Panc1 (cell line): ENCODE data around the gene SEBOX. TPM values are rescaled to one million over a fixed set of nuclear protein-coding genes. Genes with fewer than 3 reads are reported as not detected.

Experiments used
- ATAC-seq: fragments of 200-7000 bp; cut with Tn5 transposase; 2 replicates; pipeline ENCODE4 v1.9.1; 2020; ENCODE audit warnings: mild to moderate bottlenecking, moderate library complexity
- BruUV-seq: library from RNA; stranded (reverse); fragments of 400-500 nt; replicated peaks from 2 replicates; lab custom pipeline; 2021; lab: Mats Ljungman, UMichigan
- CTCF ChIA-PET: fragments of 300-600 bp; sonication (Branson Sonifier 250); formaldehyde crosslinking; loops from one replicate; lab custom pipeline; 2022; ENCODE audit warnings: antibody characterized with exemption; lab: Charles Lee
- POLR2A ChIA-PET: fragments of 300-600 bp; sonication (Branson Sonifier 250); formaldehyde crosslinking; loops from one replicate; lab custom pipeline; 2022; ENCODE audit warnings: antibody characterized with exemption; lab: Charles Lee
- DNase-seq: peaks from one replicate; pipeline ENCODE4 v3.0.0-alpha.2; 2010; ENCODE audit warnings: low read depth, low spot score
- H3K27ac ChIP-seq: 2 replicates; pipeline ENCODE4 v1.5.1; 2011; ENCODE audit warnings: mild to moderate bottlenecking, low read length, inconsistent platforms
- H3K27me3 ChIP-seq: fragments of 200-500 bp; sonication (Bioruptor generic); 2 replicates; pipeline ENCODE4 v1.6.0; 2014; ENCODE audit warnings: low read length, inconsistent platforms; ENCODE audit not compliant: control insufficient read depth, insufficient read depth
- H3K36me3 ChIP-seq: fragments of 200-500 bp; sonication (Bioruptor generic); 2 replicates; pipeline ENCODE4 v1.5.1; 2014; ENCODE audit warnings: inconsistent platforms, mild to moderate bottlenecking, low read length, moderate library complexity; ENCODE audit not compliant: control insufficient read depth, insufficient read depth
- H3K4me1 ChIP-seq: 2 replicates; pipeline ENCODE4 v1.5.1; 2011; ENCODE audit warnings: inconsistent platforms, mild to moderate bottlenecking, low read length, moderate library complexity; ENCODE audit not compliant: control insufficient read depth, insufficient read depth
- H3K4me3 ChIP-seq, 2 experiments: 2 replicates each; pipeline ENCODE4 v1.5.1; 2011 to 2012; ENCODE audit warnings: low read depth in 2 of 2, low read length in 2 of 2, mild to moderate bottlenecking in 2 of 2, inconsistent platforms in 1 of 2, moderate library complexity in 1 of 2
- H3K9me3 ChIP-seq: fragments of 200-500 bp; sonication (Bioruptor generic); 2 replicates; pipeline ENCODE4 v1.5.1; 2014; ENCODE audit warnings: low read depth, mild to moderate bottlenecking, inconsistent platforms, low read length, moderate library complexity; ENCODE audit not compliant: control insufficient read depth, insufficient read depth
- CTCF ChIP-seq: fragments of 450-650 bp; IDR thresholded peaks from 2 replicates; pipeline ENCODE4 v1.5.1; 2017; ENCODE audit warnings: mild to moderate bottlenecking
- POLR2AphosphoS5 ChIP-seq: IDR thresholded peaks from 2 replicates; pipeline ENCODE4 v1.6.1; 2012; ENCODE audit warnings: mild to moderate bottlenecking, low read depth, low read length, moderate library complexity
- REST ChIP-seq, 2 experiments: IDR thresholded peaks; 2 replicates each; pipeline ENCODE4 v1.6.1; 2011 to 2012; ENCODE audit warnings: low read depth in 2 of 2, control low read depth in 1 of 2, low read length in 1 of 2, mild to moderate bottlenecking in 1 of 2, moderate library complexity in 1 of 2; ENCODE audit not compliant: insufficient read depth in 1 of 2
- SIN3A ChIP-seq: IDR thresholded peaks from 2 replicates; pipeline ENCODE4 v1.6.1; 2012; ENCODE audit warnings: low read depth, mild to moderate bottlenecking, low read length, moderate library complexity, borderline replicate concordance; ENCODE audit not compliant: insufficient read depth
- TCF7L2 ChIP-seq: IDR thresholded peaks from 2 replicates; pipeline ENCODE4 v1.6.1; 2011; ENCODE audit warnings: mild to moderate bottlenecking, low read depth, low read length, inconsistent platforms
- in situ Hi-C: cut with HindIII; loops from 2 replicates; pipeline ENCODE4 v1.10.0; 2016; ENCODE audit warnings: low sequenced_read_pairs, low pct_unique_long_range_greater_than_20kb
- intact Hi-C: fragments of 100-400 bp; cut with micrococcal nuclease; formaldehyde crosslinking; loops from one replicate; pipeline ENCODE4 v1.10.0; 2022; ENCODE audit not compliant: unreplicated experiment
- total RNA-seq: library from RNA; stranded (reverse); gene quantifications from one replicate; pipeline ENCODE4 v1.2.1, GENCODE V29; 2021; ENCODE audit not compliant: unreplicated experiment

The SEBOX gene
- total RNA-seq, 1 experiment from 2014 or later: not detected

DNA sequence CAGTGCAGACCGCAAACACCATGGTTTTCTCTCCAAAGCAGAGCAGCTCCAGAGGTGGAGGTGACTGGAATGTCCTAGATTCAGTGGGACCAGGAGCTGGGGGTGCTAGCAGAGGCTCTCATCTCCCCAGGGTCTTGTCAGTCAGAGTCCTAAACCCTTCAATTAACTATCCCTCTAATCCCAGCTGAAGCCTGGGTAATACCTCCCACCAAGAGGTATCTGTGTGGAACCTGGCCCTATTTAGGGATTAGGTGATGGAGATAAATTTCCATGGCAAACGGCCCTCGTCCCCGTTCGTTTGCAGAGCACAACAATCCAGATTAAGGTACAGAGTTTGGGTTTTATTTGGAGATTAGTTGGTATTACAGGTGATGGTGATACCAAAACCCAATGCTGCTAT is 1.8 kb downstream of the SEBOX start:
- BruUV-seq: no TSS peak

DNA sequence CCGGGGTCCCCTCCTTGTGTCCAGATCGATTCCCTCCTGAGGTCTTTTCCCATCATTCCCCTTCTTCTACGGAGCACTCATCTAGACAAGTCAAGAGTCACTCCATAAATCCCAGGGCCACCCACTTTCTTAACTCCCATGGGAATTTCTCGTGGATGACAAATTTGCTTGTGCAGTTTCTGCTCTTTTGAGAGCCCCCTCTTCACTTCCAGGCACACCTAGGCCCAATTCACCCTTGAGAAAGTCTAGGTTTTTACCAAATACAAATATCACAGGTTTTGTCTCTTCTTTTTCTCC is 7.2 kb downstream of the SEBOX start:
- DNase-seq (no peak), ATAC-seq (no peak)
- POLR2A ChIA-PET: interaction anchor here (0.7 to 1.5 kb wide), 5 partner anchors 9 to 27 kb away, joined by 3 to 9 read pairs (median 4); partner anchors contain the start of genes IFT20, TNFAIP1 and VTN
- peaks cover 15% of the 10 kb centered on the region for H3K36me3 ChIP-seq
- no peaks in the 10 kb centered on the region for H3K9me3 ChIP-seq
- intact Hi-C loops (no loop called here), in situ Hi-C loops (no loop called here)
- CTCF ChIA-PET: no interaction called here
- no peaks in the 10 kb centered on the region for H3K27me3 ChIP-seq
- peak overlapping the region; percentile 97 for H3K27ac ChIP-seq
- peaks cover 18% of the 10 kb centered on the region for H3K4me1 ChIP-seq
- peak overlapping the region; percentile 96 to 100 for H3K4me3 ChIP-seq
- no TSS peak for BruUV-seq
- TF ChIP-seq SIN3A (no peak), TCF7L2 (no peak), REST (IDR thresholded peaks at IDR 0.05; ENCODE audit: insufficient read depth in 1 of 2, low read depth in 2 of 2, low read length in 1 of 2) (no peak), CTCF (no peak), POLR2AphosphoS5 (no peak)

More for the DNA sequence above, 1.8 kb downstream of the SEBOX start:
- ATAC-seq: no peak
- TF ChIP-seq CTCF (no peak), POLR2AphosphoS5 (no peak), SIN3A (no peak), TCF7L2 (no peak), REST (IDR thresholded peaks at IDR 0.05; ENCODE audit: insufficient read depth in 1 of 2, low read depth in 2 of 2, low read length in 1 of 2) (no peak)
- ChIA-PET CTCF (no interaction called here), POLR2A (no interaction called here)
- intact Hi-C loops (no loop called here), in situ Hi-C loops (no loop called here)
- Histone ChIP-seq H3K27ac (no peak overlapping the region), H3K36me3 (peaks cover 4% of the 10 kb centered on the region), H3K27me3 (no peaks in the 10 kb centered on the region), H3K4me3 (no peak overlapping the region), H3K9me3 (no peaks in the 10 kb centered on the region), H3K4me1 (peaks cover 5% of the 10 kb centered on the region)
- DNase-seq: no peak
